Activated naive CD4-positive, alpha-beta T cell treated with anti-CD3 and anti-CD28 coated beads, Interleukin-2, amount 50 U/mL, for 16 hours (primary cell): Measurements from ENCODE around the gene STARD4.
A peak's percentile ranks its signal among the peaks of the same experiment; 100 is the strongest.

Source experiments
- DNase-seq: peaks from one replicate; pipeline ENCODE4 v3.0.0-alpha.2; 2020

The STARD4 gene, protein sequence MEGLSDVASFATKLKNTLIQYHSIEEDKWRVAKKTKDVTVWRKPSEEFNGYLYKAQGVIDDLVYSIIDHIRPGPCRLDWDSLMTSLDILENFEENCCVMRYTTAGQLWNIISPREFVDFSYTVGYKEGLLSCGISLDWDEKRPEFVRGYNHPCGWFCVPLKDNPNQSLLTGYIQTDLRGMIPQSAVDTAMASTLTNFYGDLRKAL

DNA sequence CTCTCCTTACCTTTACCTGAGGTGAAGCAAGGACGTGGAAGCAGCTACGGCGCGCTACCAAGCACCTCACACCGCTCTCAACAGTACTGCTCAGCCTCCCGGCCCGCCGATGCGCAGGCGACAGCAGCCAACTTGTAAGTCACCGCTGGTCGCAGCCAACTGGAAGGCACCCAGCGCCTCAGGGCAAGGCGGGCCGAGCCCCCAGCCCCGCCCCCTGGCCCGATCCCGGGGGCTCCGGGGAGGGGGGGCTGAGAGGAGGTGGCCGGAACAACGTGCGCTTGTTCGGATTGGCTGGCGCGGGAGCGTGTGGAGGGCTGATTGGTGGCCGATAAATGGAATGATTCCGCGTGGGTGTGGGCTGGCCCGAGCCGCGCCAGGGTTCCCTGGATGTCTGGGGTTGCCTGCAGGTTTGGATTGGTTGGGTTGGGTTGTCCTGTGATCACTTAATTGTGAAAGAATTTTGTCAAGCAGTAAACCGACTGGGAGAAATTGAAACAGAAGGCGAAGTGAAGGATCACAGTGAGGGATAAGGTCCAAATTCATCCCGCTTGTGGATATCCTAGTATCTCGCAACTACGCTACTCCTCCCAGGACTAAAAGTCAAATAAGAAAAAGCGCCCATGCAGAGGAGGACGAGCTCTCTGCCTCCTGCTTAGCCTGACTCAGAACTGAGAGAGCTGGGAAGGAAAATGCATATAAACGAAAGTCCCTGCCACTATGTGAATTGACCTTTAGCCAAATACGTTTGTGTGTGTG, at the start of gene STARD4:
Gene STARD4 (minus strand): TSS at position 161 of the 756 bp plus-strand sequence. CDS start 5,102 bp downstream, outside the sequence.
- peak; percentile 94 for DNase-seq

DNA sequence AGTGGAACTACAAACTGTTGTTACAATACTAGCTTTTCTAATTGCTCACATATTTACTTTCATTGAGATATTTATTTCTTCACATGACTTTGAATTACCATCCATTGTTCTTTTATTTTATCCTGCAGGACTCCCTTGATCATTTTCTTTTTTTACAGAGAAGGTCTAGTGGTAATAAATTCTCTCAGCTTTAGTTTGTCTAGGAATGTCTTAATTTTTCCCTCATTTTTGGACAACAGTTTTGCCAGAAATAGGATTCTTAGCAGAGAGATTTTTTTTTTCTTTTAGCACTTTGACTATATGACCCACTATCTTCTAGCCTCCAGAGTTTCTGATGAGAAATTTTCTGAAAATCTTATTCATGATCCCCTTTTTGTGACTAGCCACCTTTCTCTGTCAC, 47.3 kb upstream of the STARD4 start:
- DNase-seq = no peak

DNA sequence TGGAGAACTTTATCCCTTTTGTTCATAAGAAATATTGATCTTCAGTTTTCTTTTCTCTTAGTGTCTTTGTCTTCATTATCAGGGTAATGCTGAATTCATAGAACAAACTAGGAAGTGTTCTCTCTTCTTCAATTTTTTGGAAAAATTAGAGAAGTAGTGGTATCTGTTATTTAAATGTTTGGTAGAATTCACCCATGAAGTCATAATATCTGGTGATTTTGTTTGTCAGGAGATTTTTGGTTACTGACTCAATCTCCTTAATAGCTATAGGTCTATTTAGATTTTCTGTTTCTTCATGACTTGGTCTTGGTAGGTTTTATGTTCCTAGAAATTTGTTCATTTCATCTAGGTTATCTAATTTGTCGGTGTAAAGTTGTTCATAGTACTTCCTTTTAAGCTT, 45.4 kb upstream of the STARD4 start:
- no peak for DNase-seq

DNA sequence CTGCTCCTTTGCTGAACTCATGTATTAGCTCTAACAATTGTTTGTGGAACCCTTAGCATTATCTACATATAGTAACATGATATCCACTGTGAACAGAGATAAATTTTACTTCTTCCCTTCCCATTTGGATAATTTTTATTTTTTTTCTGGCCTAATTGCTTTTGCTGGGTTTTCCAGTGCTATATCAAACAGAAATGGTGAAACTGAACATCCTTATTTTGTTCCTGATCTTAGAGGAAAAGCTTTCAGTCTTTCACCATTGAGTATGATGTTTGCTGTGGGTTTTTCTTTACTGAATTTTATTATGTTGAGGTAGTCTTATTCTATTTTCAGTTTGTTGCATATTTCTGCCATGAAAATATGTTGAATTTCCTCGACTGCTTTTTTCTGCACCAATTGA, 44.8 kb upstream of the STARD4 start:
- no peak for DNase-seq

DNA sequence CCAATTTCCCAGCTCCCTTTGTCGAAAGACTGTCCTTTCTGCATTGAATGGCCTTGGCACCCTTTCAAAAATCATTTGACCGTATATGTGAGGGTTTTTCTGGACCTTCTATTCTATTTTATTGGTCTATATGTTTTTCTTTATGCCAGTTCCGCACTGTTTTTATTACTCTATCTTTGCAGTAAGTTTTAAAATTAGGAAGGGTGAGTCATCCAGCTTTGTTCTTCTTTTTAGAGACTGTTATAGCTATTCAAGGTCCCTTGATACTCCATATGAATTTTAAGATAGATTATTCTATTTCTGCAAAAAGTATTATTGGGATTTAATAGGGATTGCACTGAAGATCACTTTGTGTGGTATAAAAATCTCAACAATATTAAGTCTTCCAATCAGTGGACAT, 44.2 kb upstream of the STARD4 start:
- DNase-seq = no peak

DNA sequence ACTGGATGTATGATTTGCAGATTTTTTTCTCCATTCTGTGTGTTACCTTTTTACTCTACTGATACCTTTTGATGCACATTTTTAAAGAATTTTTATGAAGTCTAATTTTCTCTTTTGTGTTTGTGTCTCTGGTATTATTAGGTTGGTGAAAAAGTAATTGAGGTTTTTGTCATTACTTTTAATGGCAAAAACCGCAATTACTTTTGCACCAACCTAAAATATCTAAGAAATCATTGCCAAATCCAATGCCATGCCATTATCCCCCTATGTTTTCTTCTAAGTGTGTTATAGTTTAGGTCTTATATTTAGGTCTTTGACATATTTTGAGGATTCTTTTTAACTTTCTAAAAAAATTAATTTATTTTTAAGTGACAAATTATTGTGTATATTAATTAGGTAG, 43.4 kb upstream of the STARD4 start:
- no peak for DNase-seq

DNA sequence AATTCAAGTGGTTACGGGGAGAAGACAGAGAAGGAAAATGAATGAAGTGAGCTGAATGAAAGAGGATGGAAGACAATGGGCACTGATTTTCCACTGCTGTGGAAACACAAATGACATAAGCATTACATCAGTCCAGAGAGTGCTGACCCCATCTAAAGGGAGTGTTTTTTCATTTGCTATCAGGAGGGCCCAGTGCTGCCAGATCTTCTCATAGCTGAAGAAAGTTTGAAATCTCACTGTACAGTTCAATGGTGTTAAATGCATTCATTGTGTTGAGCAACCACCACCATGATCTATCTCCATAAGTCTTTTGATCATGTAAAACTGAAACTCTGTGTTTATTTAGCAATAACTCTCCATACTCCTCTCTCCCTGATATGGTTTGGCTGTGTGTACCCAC, 41.5 kb upstream of the STARD4 start:
- DNase-seq = no peak

DNA sequence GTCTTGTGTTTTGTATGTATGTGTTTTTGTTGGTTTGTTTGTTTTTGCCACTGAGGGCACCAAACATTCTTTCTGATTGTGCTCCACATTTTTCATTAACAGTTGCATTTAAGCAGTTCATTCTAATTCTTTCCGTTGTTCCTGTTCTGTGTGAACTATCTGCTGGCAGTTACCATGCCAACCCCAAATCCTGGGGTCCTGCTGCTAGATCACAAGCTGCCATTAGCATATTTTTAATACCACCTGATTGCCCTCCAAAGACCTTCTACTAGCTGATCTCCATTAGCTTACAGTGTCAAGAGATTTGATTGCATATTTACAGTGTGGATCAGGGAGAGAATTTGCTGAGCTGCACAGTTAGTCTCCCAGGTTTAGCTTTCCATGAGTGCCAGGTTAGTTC, 40.6 kb upstream of the STARD4 start:
- DNase-seq = no peak

DNA sequence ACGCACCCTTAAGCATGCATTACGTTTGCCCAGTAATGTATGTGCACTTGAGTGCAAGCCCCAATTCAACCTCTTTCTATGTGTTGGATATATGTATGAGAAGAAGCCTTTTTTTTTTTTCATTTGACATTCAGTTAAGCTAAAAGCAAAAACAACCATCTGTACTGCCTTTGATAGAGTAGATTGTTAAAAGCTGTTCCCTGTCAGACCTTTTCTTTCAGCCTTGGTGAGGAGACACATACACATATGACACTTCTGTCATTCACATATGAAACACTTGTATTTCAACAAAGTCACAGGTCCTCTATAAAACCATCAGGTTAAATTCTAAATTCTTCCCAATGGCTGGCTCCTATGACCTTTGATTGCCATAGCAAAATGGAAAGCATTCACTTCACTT, 40.2 kb upstream of the STARD4 start:
- DNase-seq = no peak

DNA sequence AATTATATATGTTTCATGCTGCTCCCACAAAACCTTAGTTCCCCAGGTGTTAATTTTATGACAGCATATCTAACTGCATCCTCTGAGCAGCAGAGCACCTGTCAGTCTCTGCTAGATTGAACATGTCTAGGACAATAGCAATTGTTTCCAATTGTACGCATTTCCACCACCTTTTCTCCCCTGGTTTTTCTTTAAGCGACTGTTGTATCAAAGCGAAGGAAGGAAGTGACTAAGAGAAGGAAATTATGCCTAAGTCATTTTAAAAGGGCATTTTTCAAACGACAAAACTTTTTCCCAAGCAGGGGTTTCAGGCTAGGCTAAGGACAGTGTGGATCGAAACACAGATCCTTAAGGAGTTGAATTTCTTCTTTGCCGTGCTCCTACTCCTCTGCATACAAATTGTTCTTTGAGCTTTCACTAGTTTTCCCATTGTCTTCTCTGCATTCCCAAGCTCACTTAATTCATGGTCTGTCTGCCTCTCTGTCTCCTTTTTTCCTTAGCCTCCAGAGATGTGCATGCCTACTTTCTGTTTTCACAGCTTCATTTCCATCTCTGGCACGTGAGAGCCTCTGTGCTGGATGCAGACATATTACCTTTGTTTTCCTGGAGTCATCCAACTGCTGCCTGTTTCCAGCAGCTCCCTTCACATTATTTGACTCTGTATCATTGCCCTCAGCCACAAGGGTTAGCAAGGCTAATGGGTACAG, 39.4 kb upstream of the STARD4 start:
- no peak for DNase-seq

DNA sequence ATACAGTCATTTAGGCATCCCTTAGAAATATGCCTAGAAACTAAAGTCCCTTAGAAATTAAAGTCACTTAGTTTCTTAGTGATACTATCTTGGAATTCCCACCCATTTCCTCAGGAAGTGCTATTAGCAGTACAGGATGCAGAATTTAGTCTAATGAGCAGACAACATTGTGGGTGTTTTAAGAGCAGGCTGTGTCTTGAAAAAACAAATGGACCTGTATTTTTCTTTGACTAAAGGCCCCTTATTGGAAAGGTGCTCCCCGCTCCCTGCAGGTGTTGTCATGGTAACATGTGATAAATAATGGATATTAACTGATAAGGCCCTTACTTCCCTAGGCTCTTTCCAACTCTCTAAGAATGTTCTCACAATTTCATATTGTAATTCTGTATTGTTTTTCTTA, 38.8 kb upstream of the STARD4 start:
- DNase-seq = no peak

DNA sequence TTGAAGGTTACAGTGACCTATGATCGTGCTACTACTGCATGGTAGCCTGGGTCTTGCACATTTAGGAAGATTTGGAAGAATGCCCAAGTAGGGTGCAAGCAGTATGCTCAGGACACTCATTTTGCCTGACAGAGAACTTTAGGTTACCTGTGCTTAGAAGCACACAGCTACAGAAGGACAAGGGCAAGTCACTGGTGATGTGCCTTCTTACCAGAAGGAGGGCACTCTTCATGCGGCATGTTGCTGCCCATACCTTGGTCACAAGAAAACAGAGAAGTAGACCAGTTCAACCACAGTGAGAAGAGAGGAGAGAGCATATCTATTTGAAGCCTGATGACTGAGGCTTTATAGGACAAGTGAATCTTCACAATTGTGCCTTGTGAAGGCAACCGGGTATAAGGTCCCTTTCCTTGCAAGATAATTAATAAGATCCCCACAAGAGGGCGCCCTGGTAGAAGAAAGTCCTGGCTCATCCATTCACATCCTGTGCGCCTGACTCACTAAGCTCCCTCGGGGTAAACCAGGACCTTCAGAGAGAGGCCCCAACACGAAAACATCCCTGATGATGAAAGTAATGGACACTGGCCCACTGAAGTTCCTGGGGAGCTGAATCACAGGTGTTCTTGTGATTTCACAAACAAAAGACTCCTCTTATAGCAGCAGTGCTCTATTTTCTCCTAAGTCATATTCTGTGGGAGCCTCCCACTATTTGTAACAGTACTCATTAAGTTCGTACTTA, 38.1 kb upstream of the STARD4 start:
- peak; percentile 64 for DNase-seq

DNA sequence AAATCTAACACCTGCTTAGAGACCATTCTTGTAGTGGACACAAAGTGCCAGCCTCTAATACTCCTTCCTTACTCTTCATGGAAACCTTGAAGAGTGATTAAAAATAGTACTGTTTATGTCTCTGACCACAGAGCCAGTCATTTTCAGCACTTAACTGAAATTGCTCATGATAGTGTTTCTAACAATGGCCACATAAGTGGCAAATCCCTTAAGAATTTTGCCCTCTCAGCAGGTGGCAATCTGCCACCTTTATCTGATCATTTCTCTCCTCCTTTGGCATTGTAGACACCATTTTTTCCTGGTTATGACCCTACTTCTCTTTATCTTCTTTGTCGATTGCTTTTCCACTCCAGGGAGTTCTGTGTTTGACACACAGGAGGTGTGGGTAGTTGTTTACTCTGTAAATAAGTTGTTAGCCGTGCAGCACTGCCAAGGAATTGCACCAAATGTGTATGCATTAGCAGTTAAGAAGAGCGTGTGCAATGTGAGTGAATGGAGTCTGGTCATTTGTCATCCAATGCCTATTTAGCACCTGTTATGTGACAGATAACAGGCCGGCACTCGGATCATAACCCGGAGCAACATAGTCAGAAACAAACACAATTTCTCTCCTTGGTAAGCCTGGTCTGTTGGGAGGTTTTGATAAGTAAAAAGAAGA, 36.8 kb upstream of the STARD4 start:
- no peak for DNase-seq

DNA sequence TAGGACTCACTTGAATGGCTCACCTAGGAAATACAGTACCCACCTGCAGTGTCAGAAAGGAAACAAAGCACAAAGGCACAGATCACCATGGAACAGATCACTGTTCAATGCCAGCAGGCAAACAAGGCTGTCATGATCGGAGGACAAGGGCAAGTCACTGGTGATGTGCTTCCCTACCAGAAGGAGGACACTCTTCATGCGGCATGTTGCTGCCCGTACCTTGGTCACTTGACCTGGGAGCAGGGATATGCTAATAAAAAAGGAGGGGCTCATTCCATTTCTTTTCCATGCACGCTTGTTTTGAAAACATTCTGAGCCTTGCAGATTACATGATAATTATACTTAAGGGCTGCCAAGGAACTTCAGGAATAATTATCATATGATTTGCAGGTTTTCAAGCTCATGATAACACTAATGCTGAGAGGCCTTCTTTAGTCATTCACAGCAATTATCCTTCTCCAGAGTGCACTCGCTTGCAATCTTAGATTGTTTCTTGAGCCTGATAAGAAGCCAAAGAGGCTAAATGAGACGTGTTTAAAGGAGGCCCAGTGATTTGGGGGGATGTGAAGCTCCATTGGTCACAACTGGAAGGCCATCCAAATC, 36.1 kb upstream of the STARD4 start:
- DNase-seq = no peak

DNA sequence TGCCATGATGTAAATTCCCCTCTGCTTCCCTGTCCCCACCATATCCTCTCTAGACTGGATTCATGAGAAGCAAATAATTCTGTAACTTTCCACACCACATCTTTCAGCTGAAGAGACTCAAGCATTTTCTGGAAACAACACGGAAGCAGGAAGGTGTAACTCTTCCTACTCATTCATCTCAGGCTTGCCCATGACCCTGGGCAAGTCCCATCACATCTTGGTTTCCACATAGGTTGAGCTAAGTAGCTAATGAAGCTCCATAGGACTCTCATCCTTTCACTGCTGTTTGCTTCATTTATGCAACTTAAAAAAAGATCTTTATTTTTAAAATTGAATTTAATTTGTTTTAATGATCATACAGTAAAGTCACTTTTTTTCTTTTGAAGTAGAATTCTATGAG, 32.7 kb upstream of the STARD4 start:
- no peak for DNase-seq

DNA sequence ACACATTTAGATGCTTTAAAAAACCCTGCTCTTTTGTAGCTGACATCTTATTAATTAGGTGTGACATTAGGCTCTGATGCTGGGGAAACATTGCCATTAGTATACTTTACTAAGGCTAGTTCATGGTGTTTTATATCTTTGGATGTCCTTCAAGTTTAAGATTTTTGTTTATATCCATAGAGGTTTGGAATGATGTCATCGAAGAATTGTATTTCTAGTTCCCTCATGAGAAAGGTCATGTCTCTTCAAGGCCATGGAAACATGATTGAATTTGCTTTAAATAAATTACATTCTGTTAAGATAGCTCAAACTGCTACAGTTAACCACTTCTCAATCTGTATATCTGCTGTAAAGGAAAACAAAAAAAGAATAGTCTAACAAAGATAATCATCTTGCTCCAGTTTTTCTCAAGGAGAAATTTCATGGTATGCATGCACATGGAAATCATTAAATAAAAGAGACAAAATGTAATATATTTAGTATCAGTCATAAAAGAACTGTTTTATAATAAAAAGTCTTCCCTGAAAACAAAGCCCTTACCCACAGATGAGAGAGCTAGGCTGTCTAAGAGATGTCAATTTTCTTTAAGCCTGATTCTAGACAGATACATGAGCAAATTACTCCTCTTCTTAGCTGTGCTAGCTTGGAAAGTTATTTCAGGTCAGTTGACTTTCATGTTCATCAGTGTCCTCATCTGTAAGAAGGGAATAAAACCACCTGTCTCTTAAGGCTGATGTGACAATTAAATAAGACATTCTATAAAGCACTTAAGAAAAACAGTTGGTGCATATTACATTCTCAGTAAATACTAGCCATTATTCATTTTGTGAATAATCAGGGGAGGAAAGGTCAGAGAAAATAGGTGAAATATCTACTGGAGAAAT, 25.0 kb upstream of the STARD4 start:
- DNase-seq = no peak

DNA sequence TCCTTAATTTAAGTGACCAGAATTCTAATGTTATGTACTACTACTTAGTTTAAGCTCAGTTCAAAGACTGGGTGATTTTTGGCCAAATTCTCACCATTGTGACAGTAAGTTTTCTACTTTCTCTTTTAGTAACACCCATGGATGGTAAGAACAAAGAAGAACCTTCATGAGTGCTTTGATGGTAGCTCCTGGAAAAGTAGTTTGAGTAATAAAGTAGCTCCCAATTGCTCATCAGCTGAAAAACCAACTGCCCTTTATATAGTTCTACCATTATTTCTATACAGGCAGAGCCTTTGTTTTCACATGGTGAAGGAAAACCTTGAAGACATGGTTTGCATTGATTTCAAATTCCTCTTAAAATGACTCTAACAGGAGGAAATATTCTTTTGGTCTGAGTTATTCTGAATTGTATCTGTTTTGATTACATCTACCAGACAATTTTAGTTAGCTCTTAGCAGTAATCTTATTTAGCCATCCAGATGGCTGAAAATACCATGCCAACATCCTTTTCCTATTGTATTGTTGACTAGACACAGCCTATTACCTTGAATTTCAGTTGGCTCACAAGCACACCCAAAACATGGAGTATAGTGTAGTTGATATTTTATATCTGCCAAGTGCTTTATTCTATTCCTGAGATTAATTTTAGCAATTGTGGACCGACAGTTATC, 23.7 kb upstream of the STARD4 start:
- no peak for DNase-seq

DNA sequence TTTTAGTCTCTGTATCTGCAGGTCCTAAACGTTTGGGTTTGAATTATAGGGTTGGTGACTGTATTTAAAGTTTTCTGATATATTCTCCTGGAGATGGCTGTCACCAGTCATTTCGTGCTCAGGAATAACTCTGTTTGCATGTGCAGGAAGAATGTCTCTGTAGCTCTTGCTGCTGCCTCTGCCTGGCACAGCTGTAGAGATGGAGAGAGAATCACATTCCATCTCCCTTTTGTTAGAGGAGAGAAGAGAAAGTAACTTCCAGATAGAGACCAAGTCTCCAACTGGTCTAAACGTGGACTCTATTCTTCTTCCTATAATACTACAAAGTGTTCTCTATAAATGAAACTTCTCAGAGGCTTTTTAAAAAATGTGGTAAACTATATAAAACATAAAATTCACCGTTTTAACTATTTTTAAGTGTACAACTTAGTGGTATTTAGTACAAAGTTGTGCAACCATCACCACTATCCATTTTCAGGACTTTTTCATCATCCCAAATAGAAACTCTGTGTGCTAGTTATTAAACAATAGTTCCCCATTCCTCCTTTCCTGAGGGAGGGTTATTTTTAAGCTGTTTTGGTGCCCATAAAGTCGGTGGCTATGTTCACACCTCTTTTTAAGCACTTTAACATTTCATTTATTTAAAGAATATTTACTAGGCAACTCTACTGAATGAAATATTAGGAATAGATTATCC, 20.7 kb upstream of the STARD4 start:
- DNase-seq = no peak

DNA sequence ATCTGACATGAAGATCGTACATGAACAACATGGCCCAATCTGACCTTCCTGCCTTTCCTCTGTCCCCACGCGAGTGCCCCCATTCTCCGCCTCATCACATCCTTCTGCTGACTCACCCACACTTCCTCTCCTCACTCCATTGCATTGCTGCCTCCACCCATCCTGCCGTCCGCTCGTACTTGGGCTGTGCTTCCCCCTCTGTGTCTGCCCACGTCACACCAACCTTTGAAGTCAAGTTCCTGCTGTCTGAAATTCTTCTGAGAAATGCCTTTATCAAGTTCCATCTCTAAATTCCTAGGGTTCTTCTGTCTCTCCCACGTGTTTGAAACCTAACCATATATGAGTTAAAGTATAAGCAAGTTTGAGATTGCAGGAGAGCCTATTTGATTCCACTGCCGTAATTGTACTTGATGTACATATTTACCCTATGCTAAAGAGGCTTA, 18.0 kb upstream of the STARD4 start:
- DNase-seq = peak; percentile 68

DNA sequence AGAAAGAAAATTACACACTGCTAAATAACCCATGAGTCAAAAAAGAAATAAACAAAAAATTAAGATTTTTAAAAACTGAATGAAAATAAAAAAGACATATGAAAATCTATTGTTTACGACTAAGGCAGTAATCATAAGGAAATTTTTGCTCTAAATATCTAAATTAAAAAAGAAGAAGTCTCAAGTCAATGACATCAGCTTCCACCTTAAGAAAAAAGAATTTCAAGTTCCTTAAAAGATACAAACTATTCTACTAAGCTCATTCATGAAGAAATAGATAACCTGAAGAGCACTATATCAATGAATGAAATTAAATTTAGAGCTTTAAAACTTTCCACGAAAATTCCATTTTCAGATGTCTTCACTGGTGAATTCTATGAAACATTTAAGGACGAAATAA, 15.7 kb upstream of the STARD4 start:
- no peak for DNase-seq
